ENCODE measurements around the gene MTO1.
"Not testable (repeated sequence)": the region's sequence is repeated elsewhere in the genome, so short reads cannot be mapped to it uniquely, and the experiment has no call there.

Gene MTO1

DNA sequence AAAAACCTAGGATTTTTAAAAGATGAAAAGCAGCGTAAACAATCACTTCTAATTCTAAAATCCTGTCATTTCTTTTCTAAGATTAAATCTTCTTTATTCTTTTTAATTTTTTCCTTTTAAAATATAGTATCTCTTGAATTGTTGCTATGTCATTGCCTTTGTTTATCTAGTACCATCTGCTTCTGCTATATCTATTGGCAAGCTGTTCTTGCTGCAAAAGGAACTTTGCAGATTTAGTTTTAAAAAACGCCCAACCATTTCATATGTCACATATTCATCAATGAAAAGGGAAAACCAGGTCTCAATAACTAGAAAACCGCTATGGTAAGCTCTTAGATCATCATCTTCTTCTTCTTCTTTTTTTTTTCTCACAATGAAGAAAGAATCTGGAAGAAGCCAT lies 70.8 kb downstream of the MTO1 start:
- DNase-seq = no peak

GRCh38 chr6:73534628-73535027 lies 73.1 kb downstream of the MTO1 start:
- no peak for DNase-seq

DNA sequence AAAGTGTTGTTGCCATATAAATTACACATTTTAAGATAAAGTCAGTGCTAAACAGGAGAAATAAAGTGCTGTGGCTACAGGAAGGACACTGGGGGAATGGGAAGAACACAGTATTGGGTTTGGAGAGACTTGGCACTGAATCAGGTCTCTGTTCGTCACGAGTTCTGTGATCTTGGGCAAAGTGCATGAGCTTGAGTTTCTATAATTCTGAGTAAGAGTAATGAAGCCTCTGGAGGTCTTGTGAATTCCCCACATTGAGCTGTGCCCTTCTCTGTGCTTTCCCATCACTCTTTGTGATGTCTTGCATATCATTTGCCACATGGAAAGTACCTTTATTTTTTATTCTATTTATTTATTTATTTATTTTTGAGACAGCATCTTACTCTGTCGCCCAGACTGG lies 76.1 kb downstream of the MTO1 start:
- DNase-seq = no peak

DNA sequence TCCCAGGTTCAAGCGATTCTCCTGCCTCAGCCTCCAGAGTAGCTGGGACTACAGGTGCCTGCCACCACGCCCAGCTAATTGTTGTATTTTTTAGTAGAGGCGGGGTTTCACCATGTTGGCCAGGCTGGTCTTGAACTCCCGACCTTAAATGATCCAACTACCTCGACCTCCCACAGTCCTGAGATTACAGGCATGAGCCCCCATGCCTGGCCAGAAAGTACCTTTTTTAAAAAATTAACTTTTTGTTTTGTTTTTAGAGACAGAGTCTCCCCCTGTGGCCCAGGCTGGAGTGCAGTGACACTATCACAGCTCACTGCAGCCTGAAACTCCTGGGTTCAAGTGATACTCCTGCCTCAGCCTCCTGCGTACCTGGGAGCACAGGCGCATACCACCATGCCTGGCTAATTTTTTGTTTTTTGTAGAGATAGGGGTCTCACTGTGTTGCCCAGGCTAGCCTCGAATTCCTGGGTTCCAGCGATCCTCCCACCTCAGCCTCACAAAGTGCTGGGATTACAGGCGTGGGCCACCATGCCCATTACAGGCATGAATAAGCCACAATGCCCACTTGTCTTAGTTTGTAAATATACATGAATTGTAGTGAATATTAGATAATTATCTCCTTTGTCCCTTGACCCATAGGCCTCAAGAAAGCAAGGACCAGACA lies 76.7 kb downstream of the MTO1 start:
- DNase-seq = no peak

GRCh38 chr6:73542481-73542880 lies 80.9 kb downstream of the MTO1 start:
- DNase-seq = not testable (repeated sequence)

DNA sequence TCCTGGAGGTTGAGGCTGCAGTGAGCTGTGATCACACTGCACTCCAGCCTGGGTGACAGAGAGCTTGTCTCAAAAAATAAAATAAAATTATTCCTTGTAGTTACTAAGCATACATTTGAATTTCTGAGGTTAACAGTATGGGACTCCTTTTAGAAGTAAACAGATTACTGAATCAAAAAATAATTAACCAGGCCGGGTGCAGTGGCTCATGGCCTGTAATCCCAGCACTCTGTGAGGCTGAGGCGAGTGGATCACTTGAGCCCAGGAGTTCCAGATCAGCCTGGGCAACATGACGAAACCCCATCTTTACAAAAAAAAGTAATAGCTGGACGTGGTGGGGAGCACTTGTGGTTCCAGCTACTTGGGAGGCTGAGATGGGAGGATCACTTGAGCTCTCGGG lies 81.4 kb downstream of the MTO1 start:
- no peak for DNase-seq

DNA sequence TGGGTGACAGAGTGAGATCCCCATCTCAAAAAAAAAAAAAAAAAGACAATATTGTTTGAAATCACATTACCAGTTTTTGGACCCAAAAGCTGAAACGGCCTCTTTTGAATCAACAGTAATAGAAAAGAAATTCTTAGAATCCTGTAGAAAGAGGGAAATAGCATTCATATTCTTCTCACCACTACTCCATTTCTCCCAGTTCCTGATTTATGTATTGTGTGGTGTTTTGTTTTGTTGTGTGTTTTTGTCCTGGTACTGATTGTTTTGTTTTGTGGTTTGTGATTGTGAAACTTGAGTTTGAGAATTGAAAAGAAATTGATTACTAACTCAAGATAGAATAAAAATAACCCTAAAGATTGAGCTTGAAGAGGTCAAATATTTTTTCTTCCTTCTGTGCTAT lies 85.5 kb downstream of the MTO1 start:
- no peak for DNase-seq

DNA sequence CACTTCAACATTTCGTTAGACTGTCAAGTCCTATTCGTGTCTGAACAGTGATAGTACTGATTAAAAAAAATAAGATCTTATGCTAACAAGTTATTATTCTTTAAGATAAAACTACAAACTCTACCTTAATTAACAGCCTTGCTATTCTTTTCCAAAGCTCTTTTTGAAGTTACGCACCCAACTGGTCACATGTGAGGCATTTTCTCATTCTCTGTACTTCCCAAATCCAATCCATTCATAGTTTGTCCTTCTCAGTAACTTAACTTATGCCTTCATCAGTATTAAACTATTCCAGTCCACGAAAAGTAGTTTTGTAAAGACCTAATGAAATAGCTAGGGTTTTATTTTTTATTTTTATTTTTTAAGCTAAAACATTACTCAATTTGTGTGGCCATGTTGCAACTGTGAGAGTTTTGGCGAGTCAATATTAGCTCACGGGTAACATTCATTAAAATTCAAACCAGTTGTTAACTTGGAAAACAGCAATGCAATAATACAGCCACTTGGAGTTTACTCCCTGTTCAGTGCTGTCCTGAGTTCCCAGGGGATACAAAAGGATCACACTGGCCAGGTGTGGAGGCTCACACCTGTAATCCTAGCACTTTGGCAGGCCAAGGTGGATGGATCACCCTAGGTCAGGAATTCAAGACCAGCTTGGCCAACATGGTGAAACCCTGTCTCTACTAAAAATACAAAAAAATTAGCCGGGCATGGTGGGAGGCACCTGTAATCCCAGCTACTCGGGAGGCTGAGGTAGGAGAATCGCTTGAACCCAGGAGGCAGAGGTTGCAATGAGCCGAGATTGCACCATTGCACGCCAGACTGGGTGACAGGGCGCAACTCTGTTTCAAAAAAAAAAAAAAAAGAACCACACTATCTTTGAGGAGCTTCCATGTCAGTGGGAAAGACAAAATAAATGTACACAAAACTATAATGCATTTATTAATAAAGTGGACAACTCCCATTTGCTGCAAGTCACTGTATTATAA lies 87.2 kb downstream of the MTO1 start:
- DNase-seq = no peak

GRCh38 chr6:73551115-73551514 lies 89.6 kb downstream of the MTO1 start:
- not testable (repeated sequence) for DNase-seq

- not testable (repeated sequence) for DNase-seq
These were observed 93.9 kb downstream of the MTO1 start for GRCh38 chr6:73555380-73555949.

DNA sequence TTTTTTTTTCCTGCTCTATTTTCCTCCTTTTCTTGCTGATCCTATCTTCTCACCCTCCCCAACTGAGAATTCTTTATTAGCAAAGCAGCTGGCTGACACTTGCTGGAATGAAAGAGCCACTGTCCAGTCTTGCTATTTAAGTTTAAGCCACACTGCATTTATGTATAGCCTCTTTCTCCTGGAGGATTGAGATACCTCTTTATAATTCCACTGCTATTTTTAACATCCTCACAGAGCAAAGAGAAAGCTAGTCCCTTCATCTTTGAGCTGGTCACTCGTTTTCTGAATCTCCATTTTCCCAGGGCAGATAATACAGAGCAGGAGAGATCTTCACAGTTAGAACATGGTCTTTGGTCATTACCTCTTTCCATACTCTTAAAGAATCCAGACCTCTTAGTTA lies 95.3 kb downstream of the MTO1 start:
- DNase-seq = no peak
